Osteocyte (in vitro differentiated cells): ENCODE data around the gene FZD1. TPM values are rescaled to one million over a fixed set of nuclear protein-coding genes. Genes with fewer than 3 reads are reported as not detected.

Source experiments
- DNase-seq: peaks from one replicate; pipeline ENCODE4 v3.0.0; 2021; ENCODE audit warnings: mixed read lengths; ENCODE audit not compliant: unreplicated experiment; ENCODE audit errors: extremely low spot score
- H3K27ac Mint-ChIP-seq: one replicate; pipeline ENCODE4 v1.8.0; 2021; ENCODE audit warnings: mild to moderate bottlenecking, mixed read lengths; ENCODE audit not compliant: unreplicated experiment
- H3K27me3 Mint-ChIP-seq: one replicate; pipeline ENCODE4 v1.8.0; 2021; ENCODE audit warnings: mixed read lengths; ENCODE audit not compliant: unreplicated experiment
- H3K36me3 Mint-ChIP-seq: one replicate; pipeline ENCODE4 v1.8.0; 2021; ENCODE audit warnings: mixed read lengths; ENCODE audit not compliant: unreplicated experiment
- H3K4me1 Mint-ChIP-seq: one replicate; pipeline ENCODE4 v1.8.0; 2021; ENCODE audit warnings: mixed read lengths; ENCODE audit not compliant: unreplicated experiment
- H3K4me3 Mint-ChIP-seq: one replicate; pipeline ENCODE4 v1.8.0; 2021; ENCODE audit warnings: mild to moderate bottlenecking, moderate library complexity, mixed read lengths; ENCODE audit not compliant: unreplicated experiment
- H3K9me3 Mint-ChIP-seq: one replicate; pipeline ENCODE4 v1.8.0; 2021; ENCODE audit warnings: mixed read lengths; ENCODE audit not compliant: unreplicated experiment
- total RNA-seq: library from RNA; stranded (reverse); gene quantifications from 2 replicates; pipeline ENCODE4 v1.2.1, GENCODE V29; 2021
- TF ChIP-seq, protein P1 (sequence below): fragments of 200-600 bp; sonication (generic); IDR thresholded peaks from 2 replicates; pipeline ENCODE4 v1.5.0; 2021; ENCODE audit warnings: antibody characterized with exemption, mild to moderate bottlenecking, moderate library complexity

Gene FZD1
- total RNA-seq, 1 donor from 2014 or later, result 19.4 TPM

DNA sequence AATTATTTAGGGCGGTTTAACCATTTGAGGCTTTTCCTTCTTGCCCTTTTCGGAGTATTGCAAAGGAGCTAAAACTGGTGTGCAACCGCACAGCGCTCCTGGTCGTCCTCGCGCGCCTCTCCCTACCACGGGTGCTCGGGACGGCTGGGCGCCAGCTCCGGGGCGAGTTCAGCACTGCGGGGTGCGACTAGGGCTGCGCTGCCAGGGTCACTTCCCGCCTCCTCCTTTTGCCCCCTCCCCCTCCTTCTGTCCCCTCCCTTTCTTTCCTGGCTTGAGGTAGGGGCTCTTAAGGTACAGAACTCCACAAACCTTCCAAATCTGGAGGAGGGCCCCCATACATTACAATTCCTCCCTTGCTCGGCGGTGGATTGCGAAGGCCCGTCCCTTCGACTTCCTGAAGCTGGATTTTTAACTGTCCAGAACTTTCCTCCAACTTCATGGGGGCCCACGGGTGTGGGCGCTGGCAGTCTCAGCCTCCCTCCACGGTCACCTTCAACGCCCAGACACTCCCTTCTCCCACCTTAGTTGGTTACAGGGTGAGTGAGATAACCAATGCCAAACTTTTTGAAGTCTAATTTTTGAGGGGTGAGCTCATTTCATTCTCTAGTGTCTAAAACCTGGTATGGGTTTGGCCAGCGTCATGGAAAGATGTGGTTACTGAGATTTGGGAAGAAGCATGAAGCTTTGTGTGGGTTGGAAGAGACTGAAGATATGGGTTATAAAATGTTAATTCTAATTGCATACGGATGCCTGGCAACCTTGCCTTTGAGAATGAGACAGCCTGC lies 3.1 kb downstream of the FZD1 start:
- Mint-ChIP-seq H3K27ac (peak overlapping the region; percentile 6), H3K36me3 (peaks cover 4% of the 10 kb centered on the region)
- TF ChIP-seq, protein P1, sequence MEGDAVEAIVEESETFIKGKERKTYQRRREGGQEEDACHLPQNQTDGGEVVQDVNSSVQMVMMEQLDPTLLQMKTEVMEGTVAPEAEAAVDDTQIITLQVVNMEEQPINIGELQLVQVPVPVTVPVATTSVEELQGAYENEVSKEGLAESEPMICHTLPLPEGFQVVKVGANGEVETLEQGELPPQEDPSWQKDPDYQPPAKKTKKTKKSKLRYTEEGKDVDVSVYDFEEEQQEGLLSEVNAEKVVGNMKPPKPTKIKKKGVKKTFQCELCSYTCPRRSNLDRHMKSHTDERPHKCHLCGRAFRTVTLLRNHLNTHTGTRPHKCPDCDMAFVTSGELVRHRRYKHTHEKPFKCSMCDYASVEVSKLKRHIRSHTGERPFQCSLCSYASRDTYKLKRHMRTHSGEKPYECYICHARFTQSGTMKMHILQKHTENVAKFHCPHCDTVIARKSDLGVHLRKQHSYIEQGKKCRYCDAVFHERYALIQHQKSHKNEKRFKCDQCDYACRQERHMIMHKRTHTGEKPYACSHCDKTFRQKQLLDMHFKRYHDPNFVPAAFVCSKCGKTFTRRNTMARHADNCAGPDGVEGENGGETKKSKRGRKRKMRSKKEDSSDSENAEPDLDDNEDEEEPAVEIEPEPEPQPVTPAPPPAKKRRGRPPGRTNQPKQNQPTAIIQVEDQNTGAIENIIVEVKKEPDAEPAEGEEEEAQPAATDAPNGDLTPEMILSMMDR, result no peak

DNA sequence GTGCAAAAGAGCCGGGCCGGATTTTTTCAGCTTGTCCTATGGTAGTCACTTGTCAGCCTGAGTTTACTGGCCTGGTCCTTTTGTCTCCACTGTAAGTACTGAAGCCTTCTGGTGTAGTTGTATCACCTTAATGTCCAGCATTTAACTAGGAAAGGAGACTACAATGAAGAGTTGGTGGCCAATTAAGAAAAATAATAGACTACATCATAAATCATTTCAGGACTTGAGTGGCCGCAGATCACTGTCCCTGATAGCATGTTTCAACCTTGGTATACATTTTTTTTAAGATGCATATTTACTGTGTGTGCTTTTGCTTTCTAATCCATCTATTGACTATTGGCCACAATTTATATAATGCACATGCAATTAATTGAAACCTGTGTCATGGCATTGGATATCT lies 6.1 kb downstream of the FZD1 start:
- Mint-ChIP-seq H3K9me3 (no peaks in the 10 kb centered on the region), H3K27me3 (no peaks in the 10 kb centered on the region), H3K4me3 (no peak overlapping the region), H3K36me3 (peaks cover 4% of the 10 kb centered on the region), H3K27ac (no peak overlapping the region), H3K4me1 (peaks cover 33% of the 10 kb centered on the region)
- DNase-seq, result no peak
- TF ChIP-seq, protein P1, result no peak

More for the DNA sequence above, 3.1 kb downstream of the FZD1 start:
- H3K4me3 Mint-ChIP-seq, result peak overlapping the region; percentile 90
- no peak for DNase-seq
- no peaks in the 10 kb centered on the region for H3K9me3 Mint-ChIP-seq
- H3K27me3 Mint-ChIP-seq, result no peaks in the 10 kb centered on the region
- peaks cover 44% of the 10 kb centered on the region for H3K4me1 Mint-ChIP-seq

DNA sequence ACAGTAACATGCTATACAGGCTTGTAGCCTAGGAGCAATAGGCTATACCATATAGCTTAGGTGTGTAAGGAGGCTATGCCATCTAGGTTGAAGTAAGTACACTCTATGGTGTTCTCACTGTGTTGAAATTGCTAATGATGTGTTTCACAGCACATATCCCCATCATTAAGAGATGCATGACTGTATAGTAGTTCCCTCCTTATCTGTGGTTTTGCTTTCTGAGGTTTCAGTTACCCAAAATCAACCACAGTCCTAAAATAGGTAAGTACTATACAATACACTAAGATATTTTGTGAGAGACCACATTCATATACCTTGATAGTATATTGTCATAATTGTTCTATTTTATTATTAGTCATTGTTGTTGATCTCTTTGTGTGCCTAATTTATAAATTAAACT lies 12.7 kb downstream of the FZD1 start:
- no peaks in the 10 kb centered on the region for H3K36me3 Mint-ChIP-seq
- TF ChIP-seq, protein P1, result no peak

DNA sequence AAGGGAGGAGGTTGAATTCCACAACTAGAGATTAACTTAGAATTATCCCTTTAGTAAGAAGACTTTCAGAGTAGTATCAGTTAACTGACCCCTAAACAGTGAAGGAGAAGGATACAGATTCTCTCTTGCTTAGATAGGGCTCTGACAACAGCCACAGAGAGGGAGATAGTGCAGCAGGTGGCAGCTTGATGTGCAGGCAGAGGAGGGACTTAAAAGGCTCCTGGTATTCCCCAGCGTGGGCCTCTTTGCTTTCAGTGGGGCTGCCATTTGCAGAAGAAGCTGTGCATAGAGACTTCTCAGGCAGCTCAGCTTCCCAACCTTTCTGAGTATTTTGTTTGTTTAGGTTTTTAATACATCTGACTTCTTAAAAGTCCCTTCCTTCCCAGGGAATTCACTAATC lies 16.0 kb downstream of the FZD1 start:
- no peaks in the 10 kb centered on the region for H3K36me3 Mint-ChIP-seq
- H3K27me3 Mint-ChIP-seq, result no peaks in the 10 kb centered on the region
- TF ChIP-seq, protein P1, result no peak
- H3K9me3 Mint-ChIP-seq, result no peaks in the 10 kb centered on the region
- peaks cover 13% of the 10 kb centered on the region for H3K4me1 Mint-ChIP-seq
- no peak overlapping the region for H3K4me3 Mint-ChIP-seq
- H3K27ac Mint-ChIP-seq, result peak overlapping the region; percentile 23
- DNase-seq, result no peak

More for the DNA sequence above, 12.7 kb downstream of the FZD1 start:
- DNase-seq, result no peak
- Mint-ChIP-seq H3K9me3 (no peaks in the 10 kb centered on the region), H3K27ac (no peak overlapping the region), H3K4me1 (peaks cover 9% of the 10 kb centered on the region), H3K27me3 (no peaks in the 10 kb centered on the region), H3K4me3 (no peak overlapping the region)

DNA sequence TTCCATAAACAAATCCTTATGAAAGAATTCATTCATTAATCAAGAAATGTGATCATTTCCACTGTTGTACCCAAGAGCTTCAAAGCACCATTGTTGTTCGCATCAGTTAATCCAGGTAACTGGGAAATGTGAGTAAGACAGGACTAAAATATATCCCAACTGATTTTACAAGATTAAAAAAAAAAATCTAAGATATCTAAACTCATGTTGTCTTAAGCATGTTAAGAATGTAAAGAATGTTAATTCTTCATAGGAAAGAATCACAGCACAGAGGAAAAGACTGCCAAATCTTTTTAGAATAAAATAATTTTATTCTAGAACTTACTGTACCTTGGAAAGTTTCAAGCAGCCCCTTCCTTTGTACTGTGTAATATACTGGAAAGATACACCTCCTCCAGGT lies 16.4 kb downstream of the FZD1 start:
- Mint-ChIP-seq H3K4me1 (peaks cover 13% of the 10 kb centered on the region), H3K9me3 (no peaks in the 10 kb centered on the region), H3K36me3 (no peaks in the 10 kb centered on the region), H3K27ac (peak overlapping the region; percentile 23), H3K27me3 (no peaks in the 10 kb centered on the region), H3K4me3 (no peak overlapping the region)
- TF ChIP-seq, protein P1, result no peak
- DNase-seq, result no peak
